OCI-LY1 (cell line): Measurements from ENCODE around the gene PLAC9.

ENCODE experiments used
- EZH2 ChIP-seq: fragments of 200-600 bp; sonication (generic), shearing (Covaris generic); IDR thresholded peaks from 2 replicates; pipeline ENCODE4 v1.8.0; 2017; ENCODE audit warnings: borderline replicate concordance, mixed run types, mild to moderate bottlenecking, antibody characterized with exemption, low read length, moderate library complexity, mixed read lengths
- TF ChIP-seq, protein P1 (sequence below): fragments of 200-600 bp; sonication (generic), shearing (Covaris generic); IDR thresholded peaks from 2 replicates; pipeline ENCODE4 v1.5.1; 2017; ENCODE audit warnings: mild to moderate bottlenecking, antibody characterized with exemption, low read length, moderate library complexity, mixed read lengths

DNA sequence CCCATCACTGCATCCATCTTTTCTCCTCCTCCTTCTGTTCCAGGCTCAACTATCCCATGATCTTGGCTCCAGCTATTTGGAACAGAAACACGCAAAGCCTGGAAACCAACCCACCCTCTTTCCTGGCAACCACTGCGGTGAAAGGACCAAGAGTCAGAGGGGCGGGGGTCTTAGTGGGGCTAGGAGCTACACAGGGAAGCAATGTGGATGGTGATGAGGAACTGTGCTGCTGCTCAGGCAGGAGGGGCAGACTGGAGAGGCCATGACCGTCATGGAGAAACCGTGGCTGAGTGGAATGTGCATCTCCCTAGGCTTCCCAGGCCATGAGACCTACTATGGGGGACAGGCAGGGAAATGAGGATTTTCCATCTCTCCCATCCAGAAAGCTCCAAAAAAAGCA is 25.6 kb downstream of the PLAC9 start:
- TF ChIP-seq, protein P1, sequence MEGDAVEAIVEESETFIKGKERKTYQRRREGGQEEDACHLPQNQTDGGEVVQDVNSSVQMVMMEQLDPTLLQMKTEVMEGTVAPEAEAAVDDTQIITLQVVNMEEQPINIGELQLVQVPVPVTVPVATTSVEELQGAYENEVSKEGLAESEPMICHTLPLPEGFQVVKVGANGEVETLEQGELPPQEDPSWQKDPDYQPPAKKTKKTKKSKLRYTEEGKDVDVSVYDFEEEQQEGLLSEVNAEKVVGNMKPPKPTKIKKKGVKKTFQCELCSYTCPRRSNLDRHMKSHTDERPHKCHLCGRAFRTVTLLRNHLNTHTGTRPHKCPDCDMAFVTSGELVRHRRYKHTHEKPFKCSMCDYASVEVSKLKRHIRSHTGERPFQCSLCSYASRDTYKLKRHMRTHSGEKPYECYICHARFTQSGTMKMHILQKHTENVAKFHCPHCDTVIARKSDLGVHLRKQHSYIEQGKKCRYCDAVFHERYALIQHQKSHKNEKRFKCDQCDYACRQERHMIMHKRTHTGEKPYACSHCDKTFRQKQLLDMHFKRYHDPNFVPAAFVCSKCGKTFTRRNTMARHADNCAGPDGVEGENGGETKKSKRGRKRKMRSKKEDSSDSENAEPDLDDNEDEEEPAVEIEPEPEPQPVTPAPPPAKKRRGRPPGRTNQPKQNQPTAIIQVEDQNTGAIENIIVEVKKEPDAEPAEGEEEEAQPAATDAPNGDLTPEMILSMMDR, result no peak
- TF ChIP-seq EZH2, result no peak
